Lower leg skin (tissue), 3 donors: Measurements from ENCODE around the gene UPK1B.

Experiments used
- POLR2A ChIP-seq, 2 donors: fragments of 450-650 bp; IDR thresholded peaks; one replicate each; pipeline ENCODE4 v1.6.1; 2016 to 2017; ENCODE audit warnings: antibody characterized with exemption in 2 of 2, mild to moderate bottlenecking in 1 of 2, moderate library complexity in 1 of 2
- TF ChIP-seq, protein P1 (sequence below), 3 donors: fragments of 450-650 bp; IDR thresholded peaks; one replicate each; pipeline ENCODE4 v1.5.1; 2016; ENCODE audit warnings: antibody characterized with exemption in 3 of 3, mild to moderate bottlenecking in 3 of 3, moderate library complexity in 2 of 3

DNA sequence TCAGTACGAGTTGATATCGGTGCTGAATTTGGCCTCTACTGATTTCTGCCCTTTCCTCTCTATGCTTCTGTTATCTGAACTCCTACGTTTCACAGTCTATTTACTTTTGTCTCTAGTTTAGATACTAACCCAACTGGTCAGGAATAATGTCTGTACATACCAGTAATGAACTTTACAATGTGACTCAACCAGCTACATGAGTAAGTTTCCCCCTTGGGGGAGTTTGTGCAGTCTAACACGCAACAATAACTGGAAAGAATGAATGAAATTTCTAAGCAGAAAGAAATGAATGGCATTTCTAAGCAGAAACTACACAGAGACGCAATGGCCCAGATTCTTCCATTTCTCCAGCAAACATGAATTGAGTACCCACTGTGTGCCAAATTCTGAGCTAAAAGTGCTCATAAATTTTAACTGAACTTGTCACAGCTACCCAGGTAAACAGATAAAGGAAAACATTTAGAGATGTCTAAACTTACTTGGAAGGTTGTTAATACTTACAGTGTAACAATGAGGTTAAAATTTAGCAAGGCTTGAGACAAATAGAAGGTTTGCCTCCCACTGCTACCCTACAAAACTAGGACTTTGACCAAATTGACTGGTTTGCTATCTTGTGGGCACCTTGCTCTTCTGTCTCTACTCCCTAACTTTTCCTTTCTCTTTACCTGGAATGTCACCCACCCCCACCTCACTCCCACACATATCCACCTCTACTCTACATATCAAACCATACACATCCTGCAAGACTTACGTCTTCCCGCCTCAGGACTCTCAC lies 11.6 kb downstream of the UPK1B start:
- TF ChIP-seq POLR2A (IDR thresholded peaks at IDR 0.05): no peak
- TF ChIP-seq, protein P1, sequence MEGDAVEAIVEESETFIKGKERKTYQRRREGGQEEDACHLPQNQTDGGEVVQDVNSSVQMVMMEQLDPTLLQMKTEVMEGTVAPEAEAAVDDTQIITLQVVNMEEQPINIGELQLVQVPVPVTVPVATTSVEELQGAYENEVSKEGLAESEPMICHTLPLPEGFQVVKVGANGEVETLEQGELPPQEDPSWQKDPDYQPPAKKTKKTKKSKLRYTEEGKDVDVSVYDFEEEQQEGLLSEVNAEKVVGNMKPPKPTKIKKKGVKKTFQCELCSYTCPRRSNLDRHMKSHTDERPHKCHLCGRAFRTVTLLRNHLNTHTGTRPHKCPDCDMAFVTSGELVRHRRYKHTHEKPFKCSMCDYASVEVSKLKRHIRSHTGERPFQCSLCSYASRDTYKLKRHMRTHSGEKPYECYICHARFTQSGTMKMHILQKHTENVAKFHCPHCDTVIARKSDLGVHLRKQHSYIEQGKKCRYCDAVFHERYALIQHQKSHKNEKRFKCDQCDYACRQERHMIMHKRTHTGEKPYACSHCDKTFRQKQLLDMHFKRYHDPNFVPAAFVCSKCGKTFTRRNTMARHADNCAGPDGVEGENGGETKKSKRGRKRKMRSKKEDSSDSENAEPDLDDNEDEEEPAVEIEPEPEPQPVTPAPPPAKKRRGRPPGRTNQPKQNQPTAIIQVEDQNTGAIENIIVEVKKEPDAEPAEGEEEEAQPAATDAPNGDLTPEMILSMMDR (IDR thresholded peaks at IDR 0.05): no peak
